Left cardiac atrium (tissue), 4 donors: ENCODE measurements around the gene TMEM217. TPM values are rescaled to one million over a fixed set of nuclear protein-coding genes. Genes with fewer than 3 reads are reported as not detected.

Experiments used
- ATAC-seq, 2 donors: fragments of 200-7000 bp; cut with Tn5 transposase; one replicate each; pipeline ENCODE4 v1.9.1; 2020; ENCODE audit warnings: mild to moderate bottlenecking in 2 of 2, moderate library complexity in 2 of 2
- DNase-seq: peaks from one replicate; pipeline ENCODE4 v3.0.0-alpha.2; 2020
- intact Hi-C, 2 donors: fragments of 100-400 bp; cut with DNase I; formaldehyde crosslinking; loops; one replicate each; pipeline versions ENCODE4 v1.14.1 to v1.15.1; 2022 to 2023
- total RNA-seq, 2 donors: library from RNA; stranded (reverse); fragmentation: NEBNext Ultra II Directional; extraction: Animal tissue kit (Norgen Biotek cat#: 25700); gene quantifications; one replicate each; pipeline ENCODE4 v1.2.1, GENCODE V29; 2021
- donor health status: DM: no; HTN: yes; CAD: no.
- donor health status: DM: no; HTN: yes; CAD: no; lungs with severe emphysema.
- donor health status: DM: yes; HTN: yes; CAD: no.
- donor health status: Dilated cardiomyopathy.

TMEM217 gene
- total RNA-seq, 2 donors from 2014 or later: 0.62 to 1.9 TPM

DNA sequence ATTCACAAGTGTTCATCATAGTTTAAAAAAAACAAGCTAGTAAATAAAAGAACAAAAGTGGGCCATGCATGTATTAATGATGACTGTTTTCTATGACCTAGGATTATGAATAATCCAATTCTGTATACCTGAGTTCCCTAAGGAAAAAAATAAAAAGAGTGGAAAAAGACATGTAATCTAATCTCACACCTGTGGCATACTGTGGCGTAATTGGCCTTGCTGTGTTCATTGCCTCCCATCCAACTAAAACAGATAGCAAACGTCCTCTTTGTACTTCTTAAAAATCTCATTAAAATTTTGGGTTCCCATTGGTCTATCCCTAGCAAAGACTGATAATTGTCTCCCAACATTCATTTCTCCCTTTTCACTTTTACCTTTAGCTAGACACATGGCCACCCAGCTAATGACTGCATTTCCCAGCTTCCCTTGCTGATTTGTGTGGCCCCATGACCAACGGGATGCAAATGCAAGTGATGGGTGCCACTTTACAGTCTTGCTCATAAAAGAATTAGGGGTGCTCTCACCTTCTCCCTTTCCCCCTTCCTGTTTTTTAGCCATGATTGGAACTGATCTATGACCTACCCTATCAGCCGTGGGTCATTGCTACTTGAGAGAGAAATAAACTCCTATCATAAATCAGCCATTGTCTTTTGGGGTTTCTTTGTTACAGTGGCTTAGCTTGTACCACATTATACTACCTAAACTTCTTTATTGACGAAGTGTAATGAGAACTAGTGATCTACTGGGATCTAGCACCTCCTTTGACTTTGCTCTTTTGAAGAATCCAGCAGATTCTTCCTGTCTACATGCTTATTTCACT lies 32.4 kb downstream of the TMEM217 start:
- DNase-seq (no peak), ATAC-seq (no peak)
- intact Hi-C loops: no loop called here

DNA sequence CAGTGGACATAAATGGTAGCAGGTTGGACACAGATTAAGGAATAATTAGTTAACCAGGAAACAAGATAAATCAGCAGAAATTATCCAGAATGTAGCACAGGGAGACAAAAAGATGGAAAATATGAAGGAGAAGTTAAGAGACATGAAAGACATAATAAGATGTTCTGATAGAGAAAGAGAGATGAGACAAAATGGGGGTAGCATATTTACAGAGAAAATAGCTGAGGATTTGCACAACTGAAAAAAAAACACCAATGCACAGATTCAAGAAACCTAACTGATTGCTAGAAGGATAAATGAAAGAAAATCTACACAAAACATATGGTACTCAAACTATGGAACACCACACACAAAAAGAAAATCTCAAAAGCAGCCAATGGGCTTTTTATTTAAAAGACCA lies 35.0 kb downstream of the TMEM217 start:
- no peak for DNase-seq
- intact Hi-C loops: no loop called here
- ATAC-seq: no peak

DNA sequence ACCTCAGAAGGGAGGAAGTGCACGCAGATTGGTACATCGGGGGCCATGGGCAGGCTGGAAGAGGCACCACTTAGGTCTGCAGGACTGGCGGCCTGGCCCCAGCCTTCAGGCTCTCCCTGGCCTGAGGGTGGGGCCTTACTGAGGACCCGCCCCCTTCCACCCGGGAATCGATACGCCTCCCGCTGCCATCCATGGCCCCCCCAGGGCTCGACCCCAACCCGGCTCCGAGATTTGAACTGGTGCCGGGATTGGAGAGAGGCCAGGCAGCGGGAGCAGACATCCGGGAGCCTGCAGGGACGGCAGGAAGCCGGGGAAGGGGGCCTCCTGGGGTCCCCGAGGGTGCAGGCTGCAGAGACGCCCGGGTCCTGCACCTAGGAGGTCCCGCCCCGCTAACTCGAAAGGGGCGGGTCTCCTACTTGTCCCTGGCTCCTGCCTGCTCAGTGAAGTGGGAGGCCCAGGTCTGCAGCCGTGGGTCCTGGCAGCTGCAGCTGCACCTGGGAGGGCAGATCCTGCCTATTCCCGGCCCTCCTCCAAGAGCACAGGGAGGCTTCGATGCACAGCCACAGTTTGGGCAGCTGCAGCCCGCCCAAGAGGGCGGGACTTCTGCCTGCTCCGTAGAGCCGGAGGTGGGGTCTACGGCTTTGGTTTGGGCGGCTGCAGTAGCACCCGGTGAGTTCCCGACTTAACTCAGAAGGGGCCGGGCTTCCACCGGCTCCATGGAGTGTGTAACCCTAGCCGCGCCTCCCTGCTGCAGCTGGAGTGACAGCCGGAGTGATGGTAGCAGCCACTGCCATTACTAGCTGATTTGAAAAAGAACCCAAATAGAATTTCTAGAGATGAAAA lies 35.6 kb downstream of the TMEM217 start:
- intact Hi-C loops: no loop called here
- DNase-seq (peak; percentile 85), ATAC-seq (peak; percentile 97 to 98)

DNA sequence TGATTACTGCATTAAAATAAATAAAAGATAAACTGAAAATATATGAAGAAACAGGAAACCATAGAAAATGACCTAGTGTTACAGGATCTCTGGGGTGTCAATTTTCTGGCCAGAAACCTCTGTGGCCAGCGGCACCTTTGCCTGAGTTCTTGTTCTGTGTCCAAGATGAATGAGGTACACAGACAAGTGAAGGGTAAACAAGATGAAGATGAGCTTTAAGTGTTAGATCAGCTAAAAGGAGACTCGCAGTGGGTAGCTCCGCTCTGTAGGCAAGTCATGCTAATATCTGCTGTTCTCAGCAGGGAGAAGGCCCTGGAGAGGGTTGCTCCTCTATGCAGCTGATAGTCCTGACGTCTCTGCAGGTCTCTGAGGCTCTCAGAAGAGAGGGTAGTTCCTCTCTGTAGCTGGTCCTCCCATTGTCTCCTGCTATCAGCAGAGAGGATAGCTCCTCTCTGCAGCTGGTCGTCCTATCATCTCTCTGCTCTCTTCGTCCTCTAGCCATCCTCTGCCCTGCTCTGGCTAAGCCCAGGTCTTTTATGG lies 36.3 kb downstream of the TMEM217 start:
- DNase-seq (no peak), ATAC-seq (no peak)
- intact Hi-C loops: no loop called here

DNA sequence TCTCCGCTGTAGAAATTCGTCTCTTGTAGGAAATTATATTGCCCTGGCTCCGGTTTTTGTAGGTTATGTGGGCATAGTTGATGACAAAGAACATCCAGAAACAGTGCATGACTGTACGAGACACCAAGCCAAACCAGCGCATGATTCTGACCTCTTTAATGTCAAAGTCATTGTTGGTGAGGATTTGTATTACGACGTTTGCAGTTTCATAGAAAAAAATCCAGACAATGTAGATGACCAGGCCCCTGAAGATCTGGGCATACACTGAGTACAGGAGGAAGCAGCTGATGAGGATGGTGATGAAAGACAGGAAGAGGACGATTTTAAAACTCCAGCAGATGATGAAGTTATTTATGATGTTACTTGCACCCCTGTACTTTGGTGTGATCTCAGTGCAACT lies 39.4 kb downstream of the TMEM217 start:
- intact Hi-C loops: no loop called here
- ATAC-seq (no peak), DNase-seq (no peak)

DNA sequence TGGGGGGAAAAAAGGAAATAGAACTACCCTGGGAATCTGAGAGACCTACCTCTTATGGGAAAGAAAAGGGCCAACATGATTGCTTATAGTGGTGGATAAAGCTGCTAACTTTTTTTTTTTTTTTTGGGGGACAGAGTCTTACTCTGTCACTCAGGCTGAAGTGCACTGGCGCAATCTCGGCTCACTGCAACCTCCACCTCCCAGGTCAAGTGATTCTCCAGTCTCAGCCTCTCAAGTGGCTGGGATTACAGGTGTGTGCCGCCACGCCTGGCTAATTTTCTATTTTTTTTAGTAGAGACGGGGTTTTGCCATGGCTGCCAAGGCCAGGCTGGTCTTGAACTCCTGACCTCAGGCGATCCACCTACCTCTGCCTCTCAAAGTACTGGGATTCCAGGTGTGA lies 39.9 kb downstream of the TMEM217 start:
- no peak for DNase-seq
- ATAC-seq: no peak
- intact Hi-C loops: no loop called here

DNA sequence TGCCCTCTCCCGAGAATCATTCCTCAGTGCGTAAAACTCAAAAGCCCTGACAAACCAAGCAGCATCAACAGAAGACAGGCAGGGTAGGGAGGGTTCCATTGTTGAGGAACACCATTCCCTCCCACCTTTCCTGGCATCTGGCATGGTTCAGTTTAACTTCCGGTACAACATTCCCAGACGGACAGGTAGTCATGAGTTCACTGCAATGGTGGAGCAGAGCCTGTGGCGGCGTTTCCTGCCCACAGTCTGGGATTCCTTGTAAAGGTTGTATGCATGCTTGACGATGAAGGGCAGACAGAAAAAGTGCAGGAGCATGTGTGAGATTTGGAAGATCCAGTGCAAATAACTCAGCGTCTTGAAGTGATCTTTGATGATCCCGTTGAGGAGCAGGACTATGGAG lies 45.7 kb downstream of the TMEM217 start:
- intact Hi-C loops: loop anchor here in 1 of 2 donors (5.0 kb wide), 1 partner anchor 160 kb away; no protein-coding TSS in a partner anchor
- no peak for ATAC-seq
- no peak for DNase-seq

DNA sequence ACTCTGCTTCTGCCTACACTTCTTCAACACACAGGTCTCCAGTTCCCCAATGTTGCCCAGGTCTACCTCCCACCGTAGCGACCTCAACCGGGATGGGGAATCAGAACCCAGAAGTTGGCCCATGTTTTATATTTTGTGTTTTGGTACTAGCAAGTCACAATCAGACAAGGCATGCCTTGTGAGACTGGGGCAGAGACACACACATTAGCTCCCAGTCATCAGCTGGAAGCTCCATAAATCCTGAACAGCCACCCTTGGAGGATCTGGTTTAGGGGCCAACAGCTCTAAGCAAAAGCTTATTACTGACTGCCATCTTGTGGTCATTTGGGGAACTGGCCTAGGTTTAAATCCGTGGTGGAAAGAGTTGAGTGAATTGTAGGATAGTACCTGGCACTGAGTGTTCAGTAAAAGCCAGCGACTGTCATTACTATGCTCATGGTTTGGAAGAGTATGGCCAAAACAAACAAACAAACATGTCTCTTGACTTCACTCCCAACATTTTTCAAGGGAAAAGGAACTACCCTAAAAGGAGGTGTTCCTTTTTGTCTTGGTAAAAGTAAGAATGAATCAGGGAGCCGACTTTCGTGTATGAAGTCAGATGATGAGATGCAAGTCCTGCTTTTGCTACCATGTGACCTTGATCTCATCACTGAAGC lies 47.5 kb downstream of the TMEM217 start:
- intact Hi-C loops: loop anchor here (1.0 to 5.0 kb wide), 4 partner anchors 158 to 192 kb away; no protein-coding TSS in a partner anchor
- peak; percentile 65 for DNase-seq
- ATAC-seq: peak; percentile 85 to 88

DNA sequence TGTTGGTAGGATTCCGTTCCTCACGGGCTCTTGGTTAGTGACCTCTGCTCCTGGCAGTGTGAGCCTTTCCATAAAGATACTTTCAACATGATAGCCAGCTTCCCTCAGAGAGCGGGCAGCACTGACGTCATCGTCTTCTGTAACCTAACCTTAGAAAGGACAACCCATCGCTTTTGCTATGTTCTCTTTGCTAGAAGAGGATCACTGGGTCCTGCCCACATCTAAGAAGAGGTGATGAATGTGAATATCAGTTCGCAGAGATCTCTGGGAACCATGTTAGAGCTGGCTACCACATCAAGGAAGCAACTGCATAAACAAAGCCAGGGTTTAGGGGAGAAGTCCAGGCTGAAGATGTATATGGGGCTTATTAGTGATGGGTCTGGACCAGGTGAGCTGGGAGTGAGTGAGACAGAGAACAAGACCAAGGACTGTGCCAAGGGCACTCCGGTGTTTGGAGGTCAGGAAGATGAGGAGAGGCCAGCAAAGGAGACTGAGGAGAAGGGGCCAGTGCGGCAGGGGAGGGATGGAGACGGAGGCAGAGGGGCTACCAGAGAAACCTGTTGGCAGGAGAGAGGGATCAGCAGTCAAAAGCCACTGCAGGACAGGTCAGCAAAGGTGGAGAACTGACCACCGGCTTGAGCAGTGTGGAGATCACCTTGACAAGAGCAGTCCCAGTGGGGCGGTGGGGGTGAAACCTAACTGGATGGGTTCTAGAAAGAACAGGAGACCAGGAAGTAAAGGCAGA lies 48.3 kb downstream of the TMEM217 start:
- intact Hi-C loops: loop anchor here (1.0 to 10.0 kb wide), 6 partner anchors 157 to 325 kb away; partner anchors contain the start of gene C6orf89 (in 1 of the 2)
- ATAC-seq: no peak
- no peak for DNase-seq

DNA sequence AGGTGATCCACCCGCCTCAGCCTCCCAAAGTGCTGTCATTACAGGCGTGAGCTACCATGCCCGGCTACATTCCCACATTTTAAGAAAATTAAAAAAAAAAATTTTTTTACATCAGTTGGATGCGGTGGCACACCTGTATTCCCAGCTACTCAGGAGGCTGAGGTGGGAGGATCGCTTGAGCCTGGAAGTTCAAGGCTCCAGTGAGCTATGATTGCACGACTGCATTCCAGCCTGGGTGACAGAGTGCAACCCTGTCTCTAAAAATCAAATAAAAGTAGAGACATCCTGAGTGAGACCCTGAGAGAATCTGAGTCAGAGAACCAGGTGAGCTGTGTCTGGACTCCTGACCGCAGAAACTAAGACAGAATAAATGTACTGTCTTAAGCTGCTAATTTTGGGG lies 49.2 kb downstream of the TMEM217 start:
- DNase-seq: no peak
- no peak for ATAC-seq
- intact Hi-C loops: loop anchor here (10.0 kb wide), 2 partner anchors 184 to 324 kb away; partner anchors contain the start of gene C6orf89 (in 1 of the 2)

DNA sequence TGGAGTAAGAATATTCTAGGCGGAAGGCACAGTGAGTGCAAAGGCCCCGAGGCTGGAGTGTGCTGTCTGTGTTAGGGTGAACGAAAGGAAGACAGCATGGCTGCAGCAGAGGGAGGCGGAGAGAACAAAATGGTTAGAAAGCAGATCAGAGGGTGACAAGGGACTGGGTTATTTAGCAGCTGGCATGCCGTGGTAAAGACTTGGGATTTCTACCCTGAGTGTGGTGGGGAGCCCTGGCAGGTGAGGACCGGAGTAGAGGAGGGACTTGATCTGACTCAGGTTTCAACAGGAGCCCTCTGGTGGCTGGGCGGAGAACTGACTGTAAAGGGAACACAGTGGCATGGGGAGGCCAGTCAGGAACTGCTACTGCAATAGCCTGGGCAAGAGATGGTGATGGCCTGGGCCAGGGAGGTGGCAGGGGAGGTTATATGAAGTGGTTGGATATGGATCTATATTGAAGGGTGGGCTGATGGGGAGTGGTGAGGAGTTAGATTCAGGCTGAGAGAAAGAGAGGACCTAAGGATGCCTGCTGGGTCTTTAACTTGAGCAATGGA lies 50.0 kb downstream of the TMEM217 start:
- ATAC-seq (peak; percentile 64 to 75), DNase-seq (peak; percentile 83)
- intact Hi-C loops: loop anchor here (10.0 kb wide), 2 partner anchors 183 to 323 kb away; partner anchors contain the start of gene C6orf89 (in 1 of the 2)

DNA sequence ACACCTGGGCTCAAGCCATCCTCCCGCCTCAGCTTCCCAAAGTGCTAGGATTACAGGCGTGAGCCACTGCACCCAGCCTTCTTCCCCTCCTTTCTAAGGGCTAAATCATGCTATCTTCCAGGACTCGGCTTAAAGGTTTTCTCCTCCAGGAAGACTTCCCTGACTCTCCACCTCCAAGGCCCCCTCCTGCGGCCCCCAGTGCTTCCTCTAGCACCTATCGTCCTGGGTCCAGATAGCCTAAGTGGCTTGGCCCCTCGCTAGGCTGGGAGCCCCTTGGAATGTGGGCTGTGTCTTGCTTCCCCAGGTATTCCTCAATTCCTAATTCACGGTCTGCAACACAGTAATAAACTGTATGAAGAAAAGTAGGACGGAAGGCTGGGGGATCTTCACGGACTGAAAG lies 51.3 kb downstream of the TMEM217 start:
- ATAC-seq: no peak
- DNase-seq: no peak
- intact Hi-C loops: loop anchor here (10.0 kb wide), 2 partner anchors 182 to 322 kb away; partner anchors contain the start of gene C6orf89 (in 1 of the 2)

DNA sequence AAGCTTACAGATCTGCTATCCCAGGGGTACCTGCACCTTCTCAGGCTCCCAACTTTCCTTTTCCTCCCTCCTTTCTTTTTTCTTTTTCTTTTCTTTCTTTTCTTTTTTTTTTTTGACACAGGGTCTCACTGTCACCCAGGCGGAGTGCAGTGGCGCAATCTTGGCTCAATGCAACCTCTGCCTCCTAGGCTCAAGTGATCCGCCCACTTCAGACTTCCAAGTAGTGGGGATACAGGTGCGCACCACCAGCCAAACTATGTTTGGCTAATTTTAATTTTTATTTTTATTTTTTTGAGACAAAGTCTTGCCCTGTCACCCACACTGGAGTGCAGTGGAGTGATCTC lies 52.0 kb downstream of the TMEM217 start:
- intact Hi-C loops: loop anchor here (10.0 kb wide), 2 partner anchors 181 to 321 kb away; partner anchors contain the start of gene C6orf89 (in 1 of the 2)
- ATAC-seq: no peak
- DNase-seq: no peak

DNA sequence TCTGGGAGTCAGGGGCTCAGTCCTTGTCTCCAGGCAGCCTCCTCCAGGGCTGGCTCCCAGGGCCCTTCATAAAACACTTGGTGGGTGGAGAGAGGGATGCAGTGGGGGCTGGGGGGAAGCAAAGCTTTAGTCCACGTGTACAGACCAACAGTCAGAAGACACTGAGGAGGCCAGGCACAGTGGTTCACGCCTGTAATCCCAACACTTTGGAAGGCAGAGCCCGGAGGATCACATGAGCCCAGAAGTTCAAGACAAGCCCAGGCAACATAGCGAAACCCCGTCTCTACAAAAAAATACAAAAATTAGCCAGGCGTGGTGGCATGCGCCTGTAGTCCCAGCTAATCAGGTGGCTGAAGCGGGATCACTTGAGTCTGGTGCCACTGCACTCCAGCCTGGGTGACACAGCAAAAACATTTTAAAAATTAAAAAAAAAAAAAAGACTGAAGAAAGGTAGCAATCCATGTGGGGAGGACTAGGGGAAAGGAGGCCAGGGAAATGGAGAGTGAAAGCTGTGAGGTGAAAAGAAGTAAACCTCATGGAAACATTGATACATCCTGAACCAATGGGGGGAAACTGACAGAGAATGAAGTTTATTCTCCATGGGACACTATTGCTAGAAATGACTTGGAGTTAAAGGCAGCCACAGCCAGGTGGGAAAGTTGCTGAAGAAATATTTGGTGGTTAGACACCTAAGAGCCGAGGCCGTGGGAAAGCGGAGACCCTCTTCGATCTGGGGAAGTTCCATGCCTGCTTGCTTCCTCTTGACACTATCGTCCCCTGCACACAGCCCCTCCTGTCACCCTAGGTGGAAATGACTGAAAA lies 52.6 kb downstream of the TMEM217 start:
- no peak for ATAC-seq
- intact Hi-C loops: loop anchor here (10.0 kb wide), 2 partner anchors 181 to 321 kb away; partner anchors contain the start of gene C6orf89 (in 1 of the 2)
- DNase-seq: no peak

DNA sequence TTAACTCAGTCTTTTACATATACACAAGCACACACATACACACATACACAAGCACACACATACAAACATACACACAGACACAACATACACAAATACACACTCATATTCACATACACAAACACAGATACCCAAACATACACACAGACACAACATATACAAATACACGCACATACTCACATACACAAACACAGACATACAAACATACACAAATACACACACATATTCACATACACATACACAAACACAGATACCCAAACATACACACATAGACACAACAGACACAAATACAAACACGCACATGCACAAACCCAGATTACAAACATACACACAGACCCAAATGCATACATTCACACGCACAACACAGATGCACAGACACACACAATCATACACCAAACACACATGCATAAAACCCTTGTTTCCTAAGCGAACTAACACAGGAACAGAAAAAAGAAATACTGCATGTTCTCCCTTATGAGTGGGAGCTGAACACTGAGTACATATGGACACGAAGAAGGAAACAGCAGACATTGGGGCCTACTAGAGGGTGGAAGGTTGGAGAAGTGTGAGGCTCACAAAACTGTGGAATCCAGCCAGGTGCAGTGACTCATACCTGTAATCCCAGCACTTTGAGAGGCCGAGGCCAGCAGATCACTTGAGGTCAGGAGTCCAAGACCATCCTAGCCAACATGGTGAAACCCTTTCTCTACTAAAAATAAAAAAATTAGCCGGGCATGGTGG lies 53.8 kb downstream of the TMEM217 start:
- peak in 1 of 2 donors; percentile 68 for ATAC-seq
- peak; percentile 39 for DNase-seq
- intact Hi-C loops: loop anchor here (10.0 kb wide), 2 partner anchors 179 to 319 kb away; partner anchors contain the start of gene C6orf89 (in 1 of the 2)

DNA sequence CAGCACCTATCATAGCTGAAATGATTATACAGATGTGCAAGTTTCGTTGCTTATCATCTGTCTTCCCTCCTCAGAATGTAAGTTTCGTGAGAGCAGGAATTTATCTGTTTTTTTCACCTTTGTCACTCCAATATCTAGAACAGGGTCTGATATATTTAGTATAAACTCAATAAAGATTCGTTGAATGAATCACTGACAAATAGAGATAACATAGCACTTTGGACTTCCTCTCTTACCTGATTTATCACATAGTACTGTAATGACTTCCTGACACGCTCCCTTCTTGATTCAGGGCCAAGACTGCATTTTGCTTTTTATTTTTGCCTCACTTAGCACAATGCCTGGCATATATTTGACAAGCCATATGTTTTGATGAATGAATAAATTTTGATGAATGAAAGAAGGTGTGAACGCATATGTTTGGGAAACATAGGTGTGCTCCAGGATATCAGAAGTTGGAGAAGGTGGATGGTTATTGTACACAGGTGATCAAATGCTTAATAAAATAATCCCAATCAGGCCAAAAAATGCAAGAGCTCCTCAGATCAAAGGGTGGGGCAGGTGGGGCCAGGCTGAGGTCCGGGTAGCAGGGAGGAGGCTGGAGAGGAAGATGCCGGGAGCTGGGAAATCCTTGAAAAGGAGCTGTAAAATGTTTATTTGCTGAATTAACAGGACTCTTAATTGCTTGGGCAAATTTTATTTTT lies 55.0 kb downstream of the TMEM217 start:
- intact Hi-C loops: loop anchor here (10.0 kb wide), 2 partner anchors 178 to 318 kb away; partner anchors contain the start of gene C6orf89 (in 1 of the 2)
- DNase-seq: no peak
- no peak for ATAC-seq
